ENCODE data around the gene ERGIC3. TPM values are rescaled to one million over a fixed set of nuclear protein-coding genes. Genes with fewer than 3 reads are reported as not detected.
"Not testable (repeated sequence)": the region's sequence is repeated elsewhere in the genome, so short reads cannot be mapped to it uniquely, and the experiment has no call there.

The ERGIC3 gene
- total RNA-seq, 1 donor = 325 TPM

DNA sequence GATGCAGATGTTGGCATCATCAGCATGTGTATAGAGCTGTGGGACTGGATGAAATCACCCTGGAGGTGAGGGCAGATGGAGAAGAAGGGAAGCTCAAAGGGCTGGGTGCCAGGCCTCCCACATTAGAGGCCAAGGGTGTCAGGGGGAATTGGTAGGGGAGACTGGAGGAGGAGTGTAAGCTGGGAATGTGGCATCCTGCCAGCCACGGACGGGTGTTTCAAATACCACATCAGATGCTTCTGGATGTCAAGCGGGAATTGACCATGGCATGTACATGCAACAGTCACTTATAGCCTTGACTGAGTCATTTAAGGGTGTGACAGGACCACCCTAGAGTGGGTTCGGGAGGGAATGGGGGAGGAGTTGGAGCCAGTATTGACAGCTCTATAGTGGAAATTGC lies 9.6 kb downstream of the ERGIC3 start:
- TF ChIP-seq, protein P1, sequence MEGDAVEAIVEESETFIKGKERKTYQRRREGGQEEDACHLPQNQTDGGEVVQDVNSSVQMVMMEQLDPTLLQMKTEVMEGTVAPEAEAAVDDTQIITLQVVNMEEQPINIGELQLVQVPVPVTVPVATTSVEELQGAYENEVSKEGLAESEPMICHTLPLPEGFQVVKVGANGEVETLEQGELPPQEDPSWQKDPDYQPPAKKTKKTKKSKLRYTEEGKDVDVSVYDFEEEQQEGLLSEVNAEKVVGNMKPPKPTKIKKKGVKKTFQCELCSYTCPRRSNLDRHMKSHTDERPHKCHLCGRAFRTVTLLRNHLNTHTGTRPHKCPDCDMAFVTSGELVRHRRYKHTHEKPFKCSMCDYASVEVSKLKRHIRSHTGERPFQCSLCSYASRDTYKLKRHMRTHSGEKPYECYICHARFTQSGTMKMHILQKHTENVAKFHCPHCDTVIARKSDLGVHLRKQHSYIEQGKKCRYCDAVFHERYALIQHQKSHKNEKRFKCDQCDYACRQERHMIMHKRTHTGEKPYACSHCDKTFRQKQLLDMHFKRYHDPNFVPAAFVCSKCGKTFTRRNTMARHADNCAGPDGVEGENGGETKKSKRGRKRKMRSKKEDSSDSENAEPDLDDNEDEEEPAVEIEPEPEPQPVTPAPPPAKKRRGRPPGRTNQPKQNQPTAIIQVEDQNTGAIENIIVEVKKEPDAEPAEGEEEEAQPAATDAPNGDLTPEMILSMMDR (IDR thresholded peaks at IDR 0.05; ENCODE audit: insufficient read depth, low read depth, low read length) = no peak
- no peak overlapping the region for H3K4me3 ChIP-seq (ENCODE audit: low read depth, low read length)
- DNase-seq (ENCODE audit: low read depth) = no peak

DNA sequence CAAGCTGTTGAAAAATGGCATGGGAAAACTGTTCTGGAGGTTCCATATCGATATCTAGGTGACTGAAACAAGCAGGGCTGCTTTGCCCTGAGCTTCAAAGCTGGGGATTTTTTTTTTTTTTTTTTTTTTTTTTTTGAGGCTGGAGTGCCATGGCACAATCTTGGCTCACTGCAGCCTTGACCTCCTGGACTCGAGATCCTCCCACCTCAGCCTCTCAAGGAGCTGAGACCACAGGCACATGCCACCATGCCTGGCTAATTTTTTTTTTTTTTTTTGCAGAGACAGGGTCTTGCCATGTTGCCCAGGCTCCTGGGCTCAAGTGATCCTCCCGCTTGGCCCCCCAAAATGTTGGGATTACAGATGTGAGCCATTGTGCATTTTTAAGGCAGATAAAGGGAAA lies 11.0 kb downstream of the ERGIC3 start:
- TF ChIP-seq, protein P1 (IDR thresholded peaks at IDR 0.05; ENCODE audit: insufficient read depth, low read depth, low read length) = no peak

DNA sequence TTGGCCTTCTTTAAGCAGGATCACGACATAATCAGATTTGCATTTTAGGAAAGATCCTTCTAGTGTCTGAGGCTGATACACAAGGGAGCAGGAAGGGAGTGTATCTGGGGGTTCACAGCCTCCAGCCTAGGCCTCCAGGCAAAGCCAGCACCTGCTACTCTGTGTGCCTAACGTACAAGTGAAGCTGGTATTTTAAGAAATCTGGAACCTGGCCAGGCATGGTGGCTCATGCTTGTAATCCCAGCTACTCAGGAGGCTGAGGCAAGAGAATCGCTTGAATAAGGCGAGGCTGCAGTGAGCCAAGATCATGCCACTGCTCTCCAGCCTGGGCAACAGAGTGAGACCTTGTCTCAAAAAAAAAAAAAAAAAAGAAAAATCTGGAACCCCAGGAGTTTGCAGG lies 13.6 kb downstream of the ERGIC3 start:
- not testable (repeated sequence) for DNase-seq (ENCODE audit: low read depth); H3K4me3 ChIP-seq (ENCODE audit: low read depth, low read length)

More for the DNA sequence above, 11.0 kb downstream of the ERGIC3 start:
- H3K4me3 ChIP-seq (ENCODE audit: low read depth, low read length) = no peak overlapping the region
- DNase-seq (ENCODE audit: low read depth) = no peak

DNA sequence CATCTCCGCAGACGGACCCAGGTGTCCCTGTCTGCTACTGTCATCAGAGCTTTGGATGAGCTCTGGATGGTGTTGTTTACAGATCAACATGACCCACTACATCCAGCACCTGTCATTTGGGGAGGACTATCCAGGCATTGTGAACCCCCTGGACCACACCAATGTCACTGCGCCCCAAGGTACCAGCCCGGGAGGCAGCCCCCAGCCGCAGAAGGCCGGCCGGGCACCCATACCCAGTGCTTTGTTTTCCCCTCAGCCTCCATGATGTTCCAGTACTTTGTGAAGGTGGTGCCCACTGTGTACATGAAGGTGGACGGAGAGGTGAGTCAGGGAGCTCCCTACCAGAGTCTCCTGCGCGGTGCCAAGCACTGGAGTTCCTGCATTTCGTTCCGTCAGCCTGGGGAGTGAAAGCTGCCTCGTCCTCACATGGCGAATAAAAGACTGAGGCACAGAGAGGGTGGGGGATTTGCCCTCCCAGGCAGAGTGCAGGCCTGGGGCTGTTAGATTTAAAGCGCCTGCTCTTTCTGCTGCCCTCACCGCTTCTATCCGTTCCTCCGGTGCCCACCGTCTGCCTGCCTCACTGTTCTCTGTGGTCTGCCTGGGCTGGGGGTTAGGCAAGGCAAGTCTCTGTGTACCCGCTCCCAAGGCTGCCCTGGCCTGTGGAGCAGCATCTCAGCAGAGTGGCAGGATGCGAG lies 14.2 kb downstream of the ERGIC3 start:
- no peak for DNase-seq (ENCODE audit: low read depth)

DNA sequence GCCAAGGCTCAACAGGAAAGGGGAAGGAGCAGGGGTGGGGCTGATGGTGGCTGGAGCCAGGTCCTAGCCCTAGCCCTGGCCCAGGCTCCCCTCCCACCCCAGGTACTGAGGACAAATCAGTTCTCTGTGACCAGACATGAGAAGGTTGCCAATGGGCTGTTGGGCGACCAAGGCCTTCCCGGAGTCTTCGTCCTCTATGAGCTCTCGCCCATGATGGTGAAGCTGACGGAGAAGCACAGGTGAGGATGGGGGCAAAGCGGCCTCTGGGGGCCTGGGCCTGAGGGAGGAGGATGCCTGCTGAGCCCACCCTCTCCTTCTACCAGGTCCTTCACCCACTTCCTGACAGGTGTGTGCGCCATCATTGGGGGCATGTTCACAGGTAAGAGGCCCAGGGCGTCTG lies 15.0 kb downstream of the ERGIC3 start:
- no peak for DNase-seq (ENCODE audit: low read depth)
- TF ChIP-seq, protein P1 (IDR thresholded peaks at IDR 0.05; ENCODE audit: insufficient read depth, low read depth, low read length) = no peak

More for the DNA sequence above, 14.2 kb downstream of the ERGIC3 start:
- no peak overlapping the region for H3K4me3 ChIP-seq (ENCODE audit: low read depth, low read length)
- TF ChIP-seq, protein P1 (IDR thresholded peaks at IDR 0.05; ENCODE audit: insufficient read depth, low read depth, low read length) = no peak

DNA sequence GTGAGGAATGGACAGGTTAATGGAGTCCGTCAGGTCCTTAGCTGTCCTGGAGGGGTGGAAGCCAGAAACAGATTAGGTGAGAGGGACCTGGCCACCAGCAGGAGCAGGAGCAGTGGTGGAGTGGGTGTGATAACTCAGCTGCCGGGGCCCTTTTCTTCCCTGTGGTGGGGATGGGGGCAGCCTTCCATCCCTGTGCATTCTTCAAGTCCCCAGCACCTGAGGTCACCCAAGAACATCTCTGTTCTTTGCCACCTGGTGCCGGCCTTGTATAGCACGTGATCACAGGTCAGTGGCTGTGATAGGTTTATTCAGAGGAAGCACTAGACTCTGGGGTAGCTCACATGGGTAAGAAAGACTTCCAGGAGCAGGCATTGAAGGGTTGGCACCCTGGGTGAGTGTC lies 16.6 kb downstream of the ERGIC3 start:
- DNase-seq (ENCODE audit: low read depth) = no peak
- no peak overlapping the region for H3K4me3 ChIP-seq (ENCODE audit: low read depth, low read length)
- TF ChIP-seq, protein P1 (IDR thresholded peaks at IDR 0.05; ENCODE audit: insufficient read depth, low read depth, low read length) = no peak

More for the DNA sequence above, 15.0 kb downstream of the ERGIC3 start:
- no peak overlapping the region for H3K4me3 ChIP-seq (ENCODE audit: low read depth, low read length)

DNA sequence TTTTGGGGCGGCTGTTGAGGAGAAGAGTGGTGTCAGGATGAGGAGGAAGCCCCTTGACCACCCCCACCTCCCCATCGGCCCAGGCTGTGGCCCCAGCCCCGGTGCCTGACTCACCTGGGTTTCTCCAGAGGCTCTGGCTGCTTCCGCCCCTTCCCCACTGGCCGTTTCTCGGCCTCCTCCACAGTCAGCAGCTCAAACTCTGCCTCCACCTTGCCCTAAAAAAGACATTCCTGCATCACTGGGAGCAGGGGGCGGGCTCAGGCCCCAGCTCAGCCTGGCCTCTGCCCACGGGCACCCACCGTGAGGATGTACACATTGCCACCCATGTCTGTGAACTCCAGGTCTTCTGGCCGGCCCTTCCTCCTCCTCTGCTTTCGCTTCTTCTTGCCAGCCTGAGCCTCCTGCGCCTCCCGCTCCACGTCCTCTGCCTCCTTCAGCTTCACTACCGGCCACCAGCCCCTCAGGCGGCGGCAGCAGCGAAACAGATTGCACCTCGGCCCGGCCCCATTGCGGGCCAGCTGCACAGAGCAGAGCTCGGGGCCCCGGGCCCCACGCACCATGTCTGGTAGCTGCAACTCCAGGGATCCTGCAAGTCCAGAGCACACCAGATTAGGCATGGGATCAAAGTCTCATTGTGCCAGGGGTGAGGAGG lies 17.3 kb downstream of the ERGIC3 start:
- no peak for DNase-seq (ENCODE audit: low read depth)
- no peak overlapping the region for H3K4me3 ChIP-seq (ENCODE audit: low read depth, low read length)
- TF ChIP-seq, protein P1 (IDR thresholded peaks at IDR 0.05; ENCODE audit: insufficient read depth, low read depth, low read length) = no peak

All from fibroblast of villous mesenchyme (primary cell).